K562 (cell line): Measurements from ENCODE around the gene ABCA4. TPM values are rescaled to one million over a fixed set of nuclear protein-coding genes. Genes with fewer than 3 reads are reported as not detected.

ENCODE experiments used
- ATAC-seq: fragments of 200-7000 bp; cut with Tn5 transposase; 3 replicates; pipeline ENCODE4 v1.9.1; 2020; ENCODE audit warnings: moderate library complexity
- BruUV-seq: library from RNA; stranded (reverse); fragments of 400-500 nt; replicated peaks from 2 replicates; lab custom pipeline; 2021; lab: Mats Ljungman, UMichigan
- CTCF ChIA-PET: fragments of 300-600 bp; formaldehyde crosslinking; extraction: SDS; loops from one replicate; lab custom pipeline; 2021; ENCODE audit warnings: low intra/inter-chr PET ratio; lab: Yijun Ruan, JAX
- POLR2A ChIA-PET: fragments of 300-600, 350-650 bp; sonication (Branson Sonifier 250); formaldehyde crosslinking; extraction: SDS; loops from one replicate; lab custom pipeline; 2021; ENCODE audit warnings: antibody characterized with exemption, inconsistent platforms; lab: Yijun Ruan, JAX
- DNase-seq, 4 experiments: peaks; one replicate each; pipeline versions ENCODE4 v3.0.0 to v3.0.0-alpha.2; 2011 to 2018; ENCODE audit warnings: low spot score in 3 of 4, mixed read lengths in 3 of 4; ENCODE audit errors: extremely low read depth in 1 of 4
- FAIRE-seq: peaks from 2 replicates; lab custom pipeline; 2011; peaks lifted over from hg19 to GRCh38; lab: Jason Lieb, UNC
- H2AFZ ChIP-seq: 2 replicates; pipeline ENCODE4 v1.6.0; 2011; ENCODE audit warnings: low read depth, low read length, control low read depth, inconsistent platforms
- H3K27ac ChIP-seq: fragments of 200-600 bp; 3 replicates; pipeline ENCODE4 v1.8.0; 2011; ENCODE audit warnings: low read depth, mild to moderate bottlenecking, control low read depth, inconsistent platforms, low read length, moderate library complexity, mixed read lengths; ENCODE audit errors: extremely low read depth
- H3K27me3 ChIP-seq, 2 experiments: fragments of 300-600 bp in 1 of 2; 2 replicates in 1 of 2; 3 replicates in 1 of 2; pipeline versions ENCODE4 v1.6.0 to v1.8.0; 2011; ENCODE audit warnings: inconsistent platforms in 2 of 2, low read length in 2 of 2, mild to moderate bottlenecking in 1 of 2, mixed read lengths in 1 of 2, moderate library complexity in 1 of 2; ENCODE audit not compliant: control insufficient read depth in 2 of 2, insufficient read depth in 2 of 2
- H3K36me3 ChIP-seq: fragments of 300-600 bp; 3 replicates; pipeline ENCODE4 v1.8.0; 2011; ENCODE audit warnings: mild to moderate bottlenecking, low read length, inconsistent platforms; ENCODE audit not compliant: control insufficient read depth, insufficient read depth
- H3K4me1 ChIP-seq, 2 experiments: fragments of 200-600 bp in 1 of 2; replicated peaks in 1 of 2; 2 replicates in 1 of 2; 3 replicates in 1 of 2; pipeline versions ENCODE4 v1.5.1 to v1.8.0; 2011; ENCODE audit warnings: inconsistent platforms in 2 of 2, low read length in 2 of 2, mild to moderate bottlenecking in 1 of 2, mixed read lengths in 1 of 2, moderate library complexity in 1 of 2; ENCODE audit not compliant: control insufficient read depth in 2 of 2, insufficient read depth in 2 of 2
- H3K4me2 ChIP-seq: 2 replicates; pipeline ENCODE4 v1.6.1; 2011; ENCODE audit warnings: low read length, control low read depth, inconsistent platforms, mixed read lengths; ENCODE audit not compliant: insufficient read depth
- H3K4me3 ChIP-seq: fragments of 200-600 bp; sonication (generic), shearing (Covaris generic); 2 replicates; pipeline ENCODE4 v1.5.1; 2016; ENCODE audit warnings: control low read depth, inconsistent platforms
- H3K79me2 ChIP-seq: fragments of 200-600 bp; 3 replicates; pipeline ENCODE4 v1.8.0; 2011; ENCODE audit warnings: low read length, inconsistent platforms; ENCODE audit not compliant: control insufficient read depth, insufficient read depth
- H3K9ac ChIP-seq, 2 experiments: 2 replicates each; pipeline versions ENCODE4 v1.6.0 to v1.6.1; 2011; ENCODE audit warnings: low read depth in 2 of 2, low read length in 2 of 2, control low read depth in 1 of 2, inconsistent platforms in 1 of 2, mild to moderate bottlenecking in 1 of 2, mixed read lengths in 1 of 2; ENCODE audit not compliant: insufficient read depth in 1 of 2
- H3K9me1 ChIP-seq: one replicate; pipeline ENCODE4 v1.6.0; 2011; ENCODE audit warnings: inconsistent platforms, mild to moderate bottlenecking, low read length, moderate library complexity; ENCODE audit not compliant: control insufficient read depth, insufficient read depth
- H3K9me3 ChIP-seq: replicated peaks from 2 replicates; pipeline ENCODE4 v1.5.1; 2011; ENCODE audit warnings: low read depth, low read length, inconsistent platforms; ENCODE audit not compliant: control insufficient read depth, insufficient read depth
- H4K20me1 ChIP-seq: replicated peaks from 2 replicates; pipeline ENCODE4 v1.6.1; 2011; ENCODE audit warnings: low read length, inconsistent platforms, mixed read lengths; ENCODE audit not compliant: control insufficient read depth, insufficient read depth
- ARNT ChIP-seq, 2 experiments: fragments of 450-650 bp; IDR thresholded peaks; 2 replicates each; pipeline ENCODE4 v1.6.1; 2016; ENCODE audit warnings: mild to moderate bottlenecking in 1 of 2
- CAMTA2 ChIP-seq: fragments of 250-450 bp; sonication (Bioruptor Pico); conservative IDR thresholded peaks from 2 replicates; pipeline ENCODE4 v1.5.1; 2022
- ETS2 ChIP-seq: IDR thresholded peaks from 2 replicates; pipeline ENCODE4 v1.6.1; 2016; ENCODE audit warnings: borderline replicate concordance, missing genetic modification characterization, mild to moderate bottlenecking, moderate library complexity, missing compliant biosample characterization; ENCODE audit not compliant: poor library complexity, severe bottlenecking
- GATAD2B ChIP-seq: fragments of 450-650 bp; IDR thresholded peaks from 2 replicates; pipeline ENCODE4 v1.6.1; 2017; ENCODE audit warnings: mild to moderate bottlenecking, borderline replicate concordance
- MAFF ChIP-seq: IDR thresholded peaks from 2 replicates; pipeline ENCODE4 v1.6.1; 2012; ENCODE audit warnings: low read length, improper control_type of control experiment
- MBD2 ChIP-seq: sonication (generic); IDR thresholded peaks from 2 replicates; pipeline ENCODE4 v1.6.1; 2016; ENCODE audit warnings: low read depth, borderline replicate concordance
- MED1 ChIP-seq: sonication (generic); formaldehyde crosslinking; IDR thresholded peaks from 2 replicates; pipeline ENCODE4 v1.8.1; 2023; ENCODE audit warnings: missing genetic modification reagents, borderline replicate concordance
- NCOA6 ChIP-seq: fragments of 450-650 bp; IDR thresholded peaks from 2 replicates; pipeline ENCODE4 v1.6.1; 2017; ENCODE audit warnings: mild to moderate bottlenecking
- NFE2 ChIP-seq: IDR thresholded peaks from 2 replicates; pipeline ENCODE4 v1.6.1; 2014; ENCODE audit warnings: antibody characterized with exemption, low read depth
- PYGO2 ChIP-seq: fragments of 450-650 bp; IDR thresholded peaks from 2 replicates; pipeline ENCODE4 v1.6.1; 2016; ENCODE audit warnings: mild to moderate bottlenecking, missing genetic modification characterization, moderate library complexity, missing compliant biosample characterization
- ZNF224 ChIP-seq: sonication (generic); formaldehyde crosslinking; IDR thresholded peaks from 2 replicates; pipeline ENCODE4 v1.8.0; 2022; ENCODE audit warnings: mild to moderate bottlenecking, missing genetic modification reagents
- ZNF24 ChIP-seq: fragments of 450-650 bp; IDR thresholded peaks from 2 replicates; pipeline ENCODE4 v1.6.1; 2016
- ZNF384 ChIP-seq: IDR thresholded peaks from 2 replicates; pipeline ENCODE4 v1.6.1; 2012; ENCODE audit warnings: low read depth, low read length, improper control_type of control experiment
- ZNF695 ChIP-seq: fragments of 450-650 bp; formaldehyde crosslinking; IDR thresholded peaks from 2 replicates; pipeline ENCODE4 v1.4.0; 2020; ENCODE audit warnings: mild to moderate bottlenecking, moderate library complexity
- WGBS: fragments of 100-300 bp; shearing (Covaris generic); methylation state at CpG from one replicate; pipeline ENCODE4 v1.1.6; 2016; ENCODE audit warnings: low coverage, mixed read lengths; ENCODE audit not compliant: insufficient coverage; ENCODE audit errors: missing lambda C conversion rate; 5-methylcytosine and 5-hydroxymethylcytosine counted together
- in situ Hi-C: fragments of 300-500 bp; cut with MboI; formaldehyde crosslinking; loops from 4 replicates; pipeline ENCODE4 v1.15.0; 2018; ENCODE audit warnings: inconsistent platforms, mixed read lengths
- intact Hi-C: fragments of 100-400 bp; cut with micrococcal nuclease; formaldehyde crosslinking; loops from 2 replicates; pipeline ENCODE4 v1.14.2; 2022
- polyA plus RNA-seq, 8 experiments: library from polyadenylated mRNA; depleted of rRNA in 4 of 8; stranded (reverse) in 5 of 8; unstranded in 3 of 8; fragments of >200 nt; fragmentation: Nextera tagmentation in 2 of 8; fragmentation: Illumina TruSeq in 1 of 8; extraction: Ambion mirVana in 2 of 8; extraction: Trizol in 1 of 8; gene quantifications; 2 replicates each; pipeline versions ENCODE4 v1.2.1 to v1.2.3, GENCODE V29; 2011 to 2014; ENCODE audit warnings: inconsistent platforms in 1 of 8, missing spikeins in 1 of 8
- total RNA-seq, 7 experiments: library from RNA; depleted of rRNA in 6 of 7; stranded (reverse); fragments of >200 nt in 6 of 7; fragmentation: Illumina TruSeq in 2 of 7; extraction: Trizol in 2 of 7; gene quantifications; 2 replicates each; pipeline versions ENCODE4 v1.2.1 to v1.2.3, GENCODE V29; 2011 to 2021; ENCODE audit warnings: low replicate concordance in 1 of 7
- TF ChIP-seq, protein P1 (sequence below): fragments of 450-650 bp; IDR thresholded peaks from 2 replicates; pipeline ENCODE4 v1.6.1; 2017; ENCODE audit warnings: antibody characterized with exemption, mild to moderate bottlenecking
- TF ChIP-seq, protein P2 (sequence below): fragments of 200-800 bp; sonication (Bioruptor generic); IDR thresholded peaks from 2 replicates; pipeline ENCODE4 v1.6.1; 2017; ENCODE audit warnings: missing genetic modification characterization, missing compliant biosample characterization
- TF ChIP-seq, protein P3 (sequence below): IDR thresholded peaks from 2 replicates; pipeline ENCODE4 v1.6.1; 2011; ENCODE audit warnings: borderline replicate concordance, low read depth, mild to moderate bottlenecking, moderate library complexity, low read length; ENCODE audit not compliant: insufficient read depth, poor library complexity, severe bottlenecking

The ABCA4 gene
- total and polyA plus RNA-seq, 9 of the 15 experiments (the other 6 are each of a cell fraction or from before 2014, with no cell fraction given) = 0.01 to 0.04 TPM; not detected in 7

DNA sequence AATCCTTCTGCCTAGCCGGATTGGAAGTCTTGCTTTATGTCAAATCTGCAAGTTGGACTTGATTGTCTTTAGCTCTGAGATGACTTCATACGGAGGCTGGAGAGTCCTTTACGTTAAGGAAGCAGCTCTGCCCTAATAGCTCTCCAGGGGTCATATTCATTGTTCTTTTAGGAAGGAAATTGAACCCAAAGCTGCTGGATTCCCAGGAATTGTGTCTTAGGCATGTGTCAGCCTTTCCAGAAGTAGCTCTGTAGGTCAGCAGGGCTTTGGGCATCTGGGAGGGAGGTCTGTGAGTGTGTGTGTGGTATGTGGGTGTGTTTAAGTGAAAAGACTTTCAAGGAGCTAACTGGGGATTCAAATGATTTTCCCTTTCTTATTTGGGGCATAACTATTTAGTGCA, 82.4 kb downstream of the ABCA4 start:
- no TSS peak for BruUV-seq
- ATAC-seq (no peak), DNase-seq (no peak), FAIRE-seq (no peak)
- H3K79me2 ChIP-seq = no peaks in the 10 kb centered on the region
- WGBS = 0% methylated on average over 3 of the region's 3 CpGs
- no peaks in the 10 kb centered on the region; the same call in 1 of the 2 replicates for H4K20me1 ChIP-seq
- no peaks in the 10 kb centered on the region for H3K9me3 ChIP-seq
- H3K9me1 ChIP-seq = no peaks in the 10 kb centered on the region
- H3K27me3 ChIP-seq = peaks cover 7 to 39% of the 10 kb centered on the region in 2 experiments; a peak in 4 of 5 replicates
- H3K27ac ChIP-seq = no peak overlapping the region
- H3K4me3 ChIP-seq = no peak overlapping the region
- ChIA-PET POLR2A (no interaction called here), CTCF (no interaction called here)
- no peak overlapping the region for H3K4me2 ChIP-seq
- H2AFZ ChIP-seq = no peak overlapping the region
- H3K36me3 ChIP-seq = no peaks in the 10 kb centered on the region
- intact Hi-C loops (loop anchor here (5.0 kb wide), 1 partner anchor 424 kb away; no protein-coding TSS in a partner anchor), in situ Hi-C loops (no loop called here)
- H3K9ac ChIP-seq = no peak overlapping the region
- H3K4me1 ChIP-seq = no peaks in the 10 kb centered on the region
- no peak for TF ChIP-seq ZNF695 (CRISPR knock-in tag)
- TF ChIP-seq CAMTA2 = no peak
- TF ChIP-seq MBD2 = no peak
- TF ChIP-seq ZNF384 = no peak
- TF ChIP-seq NCOA6 = no peak
- TF ChIP-seq, protein P1, sequence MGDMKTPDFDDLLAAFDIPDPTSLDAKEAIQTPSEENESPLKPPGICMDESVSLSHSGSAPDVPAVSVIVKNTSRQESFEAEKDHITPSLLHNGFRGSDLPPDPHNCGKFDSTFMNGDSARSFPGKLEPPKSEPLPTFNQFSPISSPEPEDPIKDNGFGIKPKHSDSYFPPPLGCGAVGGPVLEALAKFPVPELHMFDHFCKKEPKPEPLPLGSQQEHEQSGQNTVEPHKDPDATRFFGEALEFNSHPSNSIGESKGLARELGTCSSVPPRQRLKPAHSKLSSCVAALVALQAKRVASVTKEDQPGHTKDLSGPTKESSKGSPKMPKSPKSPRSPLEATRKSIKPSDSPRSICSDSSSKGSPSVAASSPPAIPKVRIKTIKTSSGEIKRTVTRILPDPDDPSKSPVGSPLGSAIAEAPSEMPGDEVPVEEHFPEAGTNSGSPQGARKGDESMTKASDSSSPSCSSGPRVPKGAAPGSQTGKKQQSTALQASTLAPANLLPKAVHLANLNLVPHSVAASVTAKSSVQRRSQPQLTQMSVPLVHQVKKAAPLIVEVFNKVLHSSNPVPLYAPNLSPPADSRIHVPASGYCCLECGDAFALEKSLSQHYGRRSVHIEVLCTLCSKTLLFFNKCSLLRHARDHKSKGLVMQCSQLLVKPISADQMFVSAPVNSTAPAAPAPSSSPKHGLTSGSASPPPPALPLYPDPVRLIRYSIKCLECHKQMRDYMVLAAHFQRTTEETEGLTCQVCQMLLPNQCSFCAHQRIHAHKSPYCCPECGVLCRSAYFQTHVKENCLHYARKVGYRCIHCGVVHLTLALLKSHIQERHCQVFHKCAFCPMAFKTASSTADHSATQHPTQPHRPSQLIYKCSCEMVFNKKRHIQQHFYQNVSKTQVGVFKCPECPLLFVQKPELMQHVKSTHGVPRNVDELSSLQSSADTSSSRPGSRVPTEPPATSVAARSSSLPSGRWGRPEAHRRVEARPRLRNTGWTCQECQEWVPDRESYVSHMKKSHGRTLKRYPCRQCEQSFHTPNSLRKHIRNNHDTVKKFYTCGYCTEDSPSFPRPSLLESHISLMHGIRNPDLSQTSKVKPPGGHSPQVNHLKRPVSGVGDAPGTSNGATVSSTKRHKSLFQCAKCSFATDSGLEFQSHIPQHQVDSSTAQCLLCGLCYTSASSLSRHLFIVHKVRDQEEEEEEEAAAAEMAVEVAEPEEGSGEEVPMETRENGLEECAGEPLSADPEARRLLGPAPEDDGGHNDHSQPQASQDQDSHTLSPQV = no peak
- no peak for TF ChIP-seq PYGO2 (tag)
- TF ChIP-seq ARNT (IDR thresholded peaks at IDR 0.05) = no peak
- TF ChIP-seq GATAD2B = no peak
- TF ChIP-seq MED1 (CRISPR knock-in tag) = no peak
- TF ChIP-seq, protein P2, sequence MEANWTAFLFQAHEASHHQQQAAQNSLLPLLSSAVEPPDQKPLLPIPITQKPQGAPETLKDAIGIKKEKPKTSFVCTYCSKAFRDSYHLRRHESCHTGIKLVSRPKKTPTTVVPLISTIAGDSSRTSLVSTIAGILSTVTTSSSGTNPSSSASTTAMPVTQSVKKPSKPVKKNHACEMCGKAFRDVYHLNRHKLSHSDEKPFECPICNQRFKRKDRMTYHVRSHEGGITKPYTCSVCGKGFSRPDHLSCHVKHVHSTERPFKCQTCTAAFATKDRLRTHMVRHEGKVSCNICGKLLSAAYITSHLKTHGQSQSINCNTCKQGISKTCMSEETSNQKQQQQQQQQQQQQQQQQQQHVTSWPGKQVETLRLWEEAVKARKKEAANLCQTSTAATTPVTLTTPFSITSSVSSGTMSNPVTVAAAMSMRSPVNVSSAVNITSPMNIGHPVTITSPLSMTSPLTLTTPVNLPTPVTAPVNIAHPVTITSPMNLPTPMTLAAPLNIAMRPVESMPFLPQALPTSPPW (CRISPR knock-in tag) = no peak
- TF ChIP-seq, protein P3, sequence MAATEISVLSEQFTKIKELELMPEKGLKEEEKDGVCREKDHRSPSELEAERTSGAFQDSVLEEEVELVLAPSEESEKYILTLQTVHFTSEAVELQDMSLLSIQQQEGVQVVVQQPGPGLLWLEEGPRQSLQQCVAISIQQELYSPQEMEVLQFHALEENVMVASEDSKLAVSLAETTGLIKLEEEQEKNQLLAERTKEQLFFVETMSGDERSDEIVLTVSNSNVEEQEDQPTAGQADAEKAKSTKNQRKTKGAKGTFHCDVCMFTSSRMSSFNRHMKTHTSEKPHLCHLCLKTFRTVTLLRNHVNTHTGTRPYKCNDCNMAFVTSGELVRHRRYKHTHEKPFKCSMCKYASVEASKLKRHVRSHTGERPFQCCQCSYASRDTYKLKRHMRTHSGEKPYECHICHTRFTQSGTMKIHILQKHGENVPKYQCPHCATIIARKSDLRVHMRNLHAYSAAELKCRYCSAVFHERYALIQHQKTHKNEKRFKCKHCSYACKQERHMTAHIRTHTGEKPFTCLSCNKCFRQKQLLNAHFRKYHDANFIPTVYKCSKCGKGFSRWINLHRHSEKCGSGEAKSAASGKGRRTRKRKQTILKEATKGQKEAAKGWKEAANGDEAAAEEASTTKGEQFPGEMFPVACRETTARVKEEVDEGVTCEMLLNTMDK = no peak
- no peak for TF ChIP-seq ETS2 (tag)
- TF ChIP-seq NFE2 = no peak
- TF ChIP-seq ZNF224 (CRISPR knock-in tag) = no peak
- no peak for TF ChIP-seq ZNF24
- TF ChIP-seq MAFF = no peak
